Measurements from ENCODE around the gene RBP3.
A peak's percentile ranks its signal among the peaks of the same experiment; 100 is the strongest.

RBP3 gene

GRCh38 chr10:47348138-47348651 is at the start of gene RBP3:
TSS of gene RBP3 (plus strand) at chr10:47348363. CDS start at chr10:47348485, 122 bp downstream.
- no peak for DNase-seq

DNA sequence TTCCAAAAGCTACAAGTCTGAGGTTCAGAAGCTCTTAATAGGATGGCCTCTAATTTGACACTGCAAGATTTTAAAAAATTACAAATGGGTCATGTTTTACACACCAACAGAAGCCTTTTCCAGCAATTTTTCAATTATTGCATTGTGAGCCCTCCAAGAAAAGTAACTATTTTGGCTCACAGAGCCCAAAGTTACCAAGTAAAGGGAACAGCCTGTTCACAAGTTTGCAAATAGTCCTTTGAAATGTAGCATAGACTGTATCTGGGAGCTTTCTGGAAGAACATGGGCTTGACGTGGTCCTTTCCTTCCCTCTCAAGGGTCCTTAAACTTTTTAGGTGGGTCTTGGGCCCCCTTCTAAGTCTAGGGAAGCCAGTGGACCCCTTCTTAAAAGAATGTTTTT is 49.4 kb upstream of the RBP3 start:
- DNase-seq = no peak

DNA sequence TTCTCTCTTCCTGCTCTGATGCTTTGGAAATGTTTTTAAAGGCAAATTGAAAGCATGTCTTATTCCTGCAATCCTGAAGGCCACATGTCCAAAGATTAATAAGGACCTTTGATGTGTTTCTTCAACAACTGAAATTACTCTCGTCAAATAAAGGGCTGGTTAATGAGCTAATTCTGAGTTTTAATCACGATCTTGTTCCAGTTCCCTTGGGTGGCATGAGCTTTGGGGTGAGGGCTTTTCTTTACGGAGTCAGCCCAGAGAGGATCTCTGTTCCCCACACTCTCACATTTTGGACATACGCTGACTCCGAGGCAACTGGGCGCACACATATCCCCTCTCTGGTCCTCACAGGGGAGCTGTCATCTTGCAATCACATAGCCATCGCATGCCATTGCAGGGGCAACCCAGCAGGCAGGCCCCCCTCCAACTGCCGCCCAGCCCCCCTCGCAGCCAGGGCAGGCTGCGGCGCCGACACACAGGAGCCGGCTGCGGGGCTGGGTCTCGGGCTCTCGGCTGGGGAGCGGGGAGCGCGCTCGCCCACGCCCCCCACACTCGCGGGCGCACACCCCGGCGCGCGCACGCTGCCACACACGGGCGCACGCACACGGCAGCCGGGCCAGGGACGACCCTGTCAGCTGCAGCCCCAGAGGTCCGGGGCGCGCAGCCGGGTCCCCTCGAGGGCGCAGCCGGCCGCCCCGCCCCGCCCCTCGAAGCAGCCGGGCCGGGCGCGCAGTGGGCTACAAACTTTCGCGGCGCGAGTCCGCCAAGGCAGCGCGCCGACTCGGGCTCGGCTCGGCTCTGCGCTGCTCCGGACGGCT is 48.3 kb upstream of the RBP3 start, which contains the start of gene GDF10:
Gene GDF10, plus strand, starts transcription at position 587 of the 818 bp plus-strand sequence. CDS start 455 bp downstream, outside the sequence.
- DNase-seq = no peak

DNA sequence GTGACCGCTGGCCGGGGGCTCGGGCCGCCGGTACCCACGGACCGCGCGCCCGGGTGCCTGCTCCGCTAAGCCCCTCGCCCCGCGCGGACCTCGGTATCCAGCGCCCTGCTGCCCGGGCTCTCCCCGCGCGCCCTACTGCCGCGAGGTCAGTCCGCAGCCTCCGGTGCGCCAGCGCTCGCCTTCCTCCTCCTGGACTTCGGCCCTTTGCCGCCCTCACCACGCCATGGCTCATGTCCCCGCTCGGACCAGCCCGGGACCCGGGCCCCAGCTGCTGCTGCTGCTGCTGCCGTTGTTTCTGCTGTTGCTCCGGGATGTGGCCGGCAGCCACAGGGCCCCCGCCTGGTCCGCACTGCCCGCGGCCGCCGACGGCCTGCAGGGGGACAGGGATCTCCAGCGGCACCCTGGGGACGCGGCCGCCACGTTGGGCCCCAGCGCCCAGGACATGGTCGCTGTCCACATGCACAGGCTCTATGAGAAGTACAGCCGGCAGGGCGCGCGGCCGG is 47.7 kb upstream of the RBP3 start:
- DNase-seq = no peak

DNA sequence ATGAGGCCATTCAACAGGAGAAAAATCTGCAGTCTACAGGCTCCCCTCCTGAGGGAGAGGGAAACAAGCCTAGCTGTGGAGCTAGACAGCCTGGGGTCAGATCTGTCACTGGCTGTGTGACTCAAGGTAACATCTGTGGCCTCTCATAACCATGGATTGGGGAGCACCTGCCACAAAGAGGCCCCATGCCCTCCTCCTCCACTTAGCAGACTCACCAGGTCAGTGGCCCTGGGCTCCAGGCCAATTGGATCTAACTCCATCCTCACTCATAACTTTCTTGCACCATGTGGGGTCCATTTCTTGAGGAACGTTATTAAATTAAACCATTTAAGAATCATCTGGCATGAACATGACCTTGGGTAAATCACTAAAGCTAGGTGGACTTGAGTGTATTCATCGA is 46.3 kb upstream of the RBP3 start:
- no peak for DNase-seq

DNA sequence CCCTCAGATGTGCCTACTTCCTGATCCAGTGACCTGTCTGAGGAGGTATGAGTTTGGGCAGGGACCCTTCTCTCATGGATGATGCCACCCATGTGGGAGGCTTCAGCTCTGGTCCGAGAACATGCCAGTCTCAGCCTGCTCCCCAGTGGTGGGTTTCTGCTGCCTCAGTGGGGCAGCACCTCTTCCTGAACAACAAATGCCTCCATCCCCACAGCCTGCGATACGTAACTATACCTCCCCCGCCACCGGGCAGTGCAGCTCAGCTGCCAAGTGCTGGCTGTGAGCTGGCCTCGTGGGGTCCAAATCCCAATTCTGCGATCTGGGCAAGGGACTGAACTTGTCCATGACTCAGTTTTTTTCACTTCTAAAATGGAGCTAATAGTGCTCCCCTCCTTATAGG is 45.1 kb upstream of the RBP3 start:
- no peak for DNase-seq

GRCh38 chr10:47303866-47304265 is 44.3 kb upstream of the RBP3 start:
- DNase-seq = no peak

DNA sequence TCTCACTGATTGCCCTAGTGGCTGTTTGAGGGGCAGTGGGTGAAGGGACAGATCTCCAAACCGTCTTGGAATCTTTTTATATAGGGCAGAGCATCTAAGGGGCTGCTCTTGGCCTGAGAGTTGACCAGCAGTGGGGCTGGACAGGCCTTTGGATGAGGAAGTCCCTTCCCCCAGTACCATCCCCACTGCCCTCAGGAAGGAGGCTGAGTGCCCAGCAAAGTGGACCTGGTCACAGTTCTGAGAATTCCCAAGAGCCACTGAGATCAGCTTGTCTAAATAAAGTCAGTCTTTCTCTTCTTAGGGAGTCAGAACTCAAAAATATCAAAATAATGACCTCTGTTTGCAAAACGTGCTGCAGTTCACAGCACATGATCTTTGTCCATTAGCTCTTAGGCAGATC is 42.6 kb upstream of the RBP3 start:
- DNase-seq = no peak

GRCh38 chr10:47306387-47307210 is 41.6 kb upstream of the RBP3 start:
- DNase-seq = no peak

DNA sequence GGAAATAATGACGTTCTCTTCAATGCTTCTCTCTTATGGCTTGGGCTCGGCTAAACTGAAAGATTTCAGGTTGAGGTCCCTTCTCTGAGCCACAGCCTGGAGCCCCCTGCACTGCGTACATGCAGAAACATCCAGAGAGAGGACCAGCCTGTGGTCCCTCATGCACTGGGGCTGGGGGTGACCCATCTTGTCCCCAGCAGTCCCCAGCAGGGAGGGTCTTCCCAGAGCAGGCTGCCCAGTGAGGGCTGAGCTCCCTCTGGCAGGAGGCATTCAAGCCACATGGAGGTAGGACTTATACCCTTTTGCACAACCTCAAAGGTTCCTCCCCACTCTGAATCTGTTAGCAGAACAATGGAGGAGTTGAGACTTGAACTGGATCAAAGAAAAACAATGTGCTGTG is 40.8 kb upstream of the RBP3 start:
- no peak for DNase-seq

- DNase-seq = no peak
Measured at GRCh38 chr10:47308775-47309174, 39.4 kb upstream of the RBP3 start.

DNA sequence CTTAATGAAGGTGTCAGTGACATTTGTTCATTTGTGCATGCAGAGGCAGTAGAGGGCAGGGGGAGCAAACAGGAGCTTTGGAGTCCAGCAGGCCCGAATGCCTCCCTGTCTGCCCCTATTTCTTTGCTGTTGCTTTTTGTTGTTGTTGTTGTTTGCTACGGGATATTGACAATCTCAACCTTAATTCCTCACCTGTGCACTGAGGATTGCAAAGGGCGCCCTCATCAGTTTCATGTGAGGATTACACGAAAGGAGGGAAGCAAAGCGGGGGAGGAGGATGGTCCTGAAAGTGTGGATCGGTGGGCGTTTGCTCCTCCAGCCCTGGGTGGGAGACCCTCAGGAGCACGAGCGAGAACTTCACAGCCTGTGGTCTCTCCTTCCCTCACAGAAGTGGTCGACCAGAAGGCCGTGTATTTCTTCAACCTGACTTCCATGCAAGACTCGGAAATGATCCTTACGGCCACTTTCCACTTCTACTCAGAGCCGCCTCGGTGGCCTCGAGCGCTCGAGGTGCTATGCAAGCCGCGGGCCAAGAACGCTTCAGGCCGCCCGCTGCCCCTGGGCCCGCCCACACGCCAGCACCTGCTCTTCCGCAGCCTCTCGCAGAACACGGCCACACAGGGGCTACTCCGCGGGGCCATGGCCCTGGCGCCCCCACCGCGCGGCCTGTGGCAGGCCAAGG is 38.6 kb upstream of the RBP3 start:
- no peak for DNase-seq

DNA sequence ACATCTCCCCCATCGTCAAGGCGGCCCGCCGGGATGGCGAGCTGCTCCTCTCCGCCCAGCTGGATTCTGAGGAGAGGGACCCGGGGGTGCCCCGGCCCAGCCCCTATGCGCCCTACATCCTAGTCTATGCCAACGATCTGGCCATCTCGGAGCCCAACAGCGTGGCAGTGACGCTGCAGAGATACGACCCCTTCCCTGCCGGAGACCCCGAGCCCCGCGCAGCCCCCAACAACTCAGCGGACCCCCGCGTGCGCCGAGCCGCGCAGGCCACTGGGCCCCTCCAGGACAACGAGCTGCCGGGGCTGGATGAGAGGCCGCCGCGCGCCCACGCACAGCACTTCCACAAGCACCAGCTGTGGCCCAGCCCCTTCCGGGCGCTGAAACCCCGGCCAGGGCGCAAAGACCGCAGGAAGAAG is 38.1 kb upstream of the RBP3 start:
- DNase-seq = no peak

GRCh38 chr10:47311193-47311931 is 36.8 kb upstream of the RBP3 start:
- peak; percentile 6 to 31 for DNase-seq

GRCh38 chr10:47311932-47312662 is 36.1 kb upstream of the RBP3 start:
- DNase-seq = peak; percentile 24 to 45

- DNase-seq = no peak
Measured at GRCh38 chr10:47312663-47312995, 35.5 kb upstream of the RBP3 start.

- no peak for DNase-seq
Measured at GRCh38 chr10:47314416-47314970, 33.7 kb upstream of the RBP3 start.

DNA sequence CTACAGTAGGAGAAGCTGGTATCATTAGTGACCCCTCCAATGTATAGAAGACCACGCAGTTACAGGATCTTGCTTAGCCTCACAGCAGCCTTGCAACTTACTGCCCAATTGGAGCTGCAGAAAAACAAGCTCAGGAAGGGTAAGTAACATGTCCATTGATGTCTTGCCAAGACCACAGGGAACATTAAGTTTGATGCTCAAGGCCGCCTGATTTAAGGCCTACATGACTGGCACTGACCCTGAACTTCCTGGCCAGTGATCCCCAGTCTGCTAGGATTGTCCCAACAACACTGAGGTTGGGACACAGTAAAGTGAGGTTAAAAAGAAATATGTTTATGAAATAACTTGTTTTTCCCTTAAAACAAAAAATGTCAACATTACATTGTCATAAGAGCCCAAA is 32.7 kb upstream of the RBP3 start:
- no peak for DNase-seq

- no peak for DNase-seq
Measured at GRCh38 chr10:47316131-47316530, 32.0 kb upstream of the RBP3 start.

GRCh38 chr10:47317251-47317650 is 30.9 kb upstream of the RBP3 start:
- no peak for DNase-seq

GRCh38 chr10:47318706-47319105 is 29.5 kb upstream of the RBP3 start:
- DNase-seq = peak in 1 of 2 experiments; percentile 0

Data from SHP77 (cell line).